NCI-H1105 (cell line): Measurements from ENCODE around the gene SPO11.

Experiments used
- DNase-seq: peaks from one replicate; lab custom pipeline; 2025; lab: John Stamatoyannopoulos, UW

SPO11 gene

DNA sequence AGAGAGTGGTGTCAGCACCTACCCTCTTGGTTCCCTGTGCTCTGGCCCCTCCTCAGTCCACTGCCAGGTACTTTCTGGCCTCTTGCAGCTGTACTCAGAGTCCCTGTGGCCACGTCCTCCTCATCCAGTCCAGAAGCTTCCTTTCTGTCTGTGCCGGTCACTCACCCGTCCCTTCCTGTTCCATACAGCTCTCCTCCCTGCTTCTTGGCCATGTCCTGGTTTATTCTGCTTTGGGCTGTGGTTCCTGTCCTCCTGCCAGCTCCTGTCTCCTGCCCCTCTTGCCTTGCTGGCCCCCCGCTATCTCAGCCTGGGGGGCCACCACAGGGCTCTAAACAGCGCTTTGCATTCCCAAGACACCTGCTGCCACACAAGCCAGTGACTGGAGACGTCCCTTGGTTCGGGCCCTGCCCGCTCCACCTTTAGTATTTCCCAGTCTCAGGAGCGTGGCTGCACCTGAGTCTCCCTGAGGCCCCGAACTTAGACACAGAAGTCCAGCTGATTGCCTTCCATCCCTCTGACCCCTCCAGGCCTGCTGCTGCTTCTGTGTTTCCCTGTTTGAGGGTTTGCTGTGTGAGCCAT lies 46.1 kb downstream of the SPO11 start:
- no peak for DNase-seq

DNA sequence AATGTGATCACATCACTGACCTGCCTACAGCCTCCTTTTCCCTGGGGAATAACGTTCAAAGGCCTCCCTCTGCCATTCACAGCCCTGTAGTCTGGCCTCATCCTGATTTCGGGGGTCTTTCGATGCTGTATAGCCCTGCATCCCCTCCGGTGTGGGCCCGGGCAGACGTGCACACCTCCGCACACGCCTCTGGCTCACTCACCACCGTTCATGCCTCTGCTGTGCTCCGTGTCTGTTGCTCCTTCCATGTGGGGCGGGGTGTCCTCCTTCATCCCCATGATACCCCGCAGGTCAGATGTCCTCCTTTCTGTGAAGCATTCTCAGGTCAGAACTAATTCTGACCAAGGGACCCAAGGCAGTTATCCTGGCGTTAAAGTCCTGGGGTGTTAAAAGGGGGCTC lies 47.7 kb downstream of the SPO11 start:
- DNase-seq: no peak

DNA sequence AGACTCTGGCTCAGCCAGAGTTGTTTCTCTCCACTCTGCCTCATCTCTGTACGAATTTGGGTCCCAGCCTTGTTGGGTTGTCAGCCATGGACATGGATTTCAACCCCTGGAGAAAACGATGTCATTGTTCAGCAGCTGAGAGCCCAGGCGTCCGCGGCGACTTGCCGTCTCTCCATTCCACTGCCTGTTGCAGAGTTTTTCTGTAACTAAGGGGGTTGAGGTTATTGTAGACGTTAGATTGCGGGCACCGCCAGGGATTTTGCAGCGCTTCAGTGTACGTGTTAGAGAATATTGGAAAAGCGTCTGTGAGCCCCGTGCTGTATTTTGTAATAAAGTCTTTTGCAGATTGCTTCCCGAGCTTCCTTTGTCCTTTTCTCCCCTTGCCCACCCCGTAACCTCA lies 48.5 kb downstream of the SPO11 start:
- no peak for DNase-seq

DNA sequence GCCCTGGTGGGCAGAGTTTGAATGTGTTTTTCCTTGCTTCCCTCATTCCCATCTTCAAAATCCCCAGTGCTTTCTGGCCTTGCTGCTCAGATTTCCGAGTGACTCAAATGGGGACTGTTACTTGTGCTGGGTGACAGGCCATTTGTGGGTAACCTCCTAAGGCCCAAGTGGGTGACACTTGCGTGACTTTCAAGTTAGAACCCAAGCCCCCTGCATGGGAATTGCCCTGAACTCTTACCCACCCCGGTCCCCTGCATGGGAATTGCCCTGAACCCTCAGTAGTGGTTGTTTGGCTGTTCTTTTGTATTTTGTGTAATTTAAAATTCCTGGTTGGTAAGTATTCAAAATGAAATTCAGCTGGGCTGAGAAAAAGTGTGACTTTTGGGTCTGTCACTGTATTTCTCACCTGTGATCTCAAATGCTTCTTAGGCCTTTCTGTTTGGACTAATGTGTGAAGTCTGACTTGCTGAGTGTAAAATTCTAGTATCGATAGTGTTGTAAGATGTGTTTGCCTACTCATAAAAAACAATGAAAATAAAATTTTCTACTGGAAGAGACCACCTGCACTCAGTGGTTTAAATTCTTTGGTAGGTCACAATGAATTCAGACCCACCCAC lies 49.2 kb downstream of the SPO11 start:
- DNase-seq: no peak

DNA sequence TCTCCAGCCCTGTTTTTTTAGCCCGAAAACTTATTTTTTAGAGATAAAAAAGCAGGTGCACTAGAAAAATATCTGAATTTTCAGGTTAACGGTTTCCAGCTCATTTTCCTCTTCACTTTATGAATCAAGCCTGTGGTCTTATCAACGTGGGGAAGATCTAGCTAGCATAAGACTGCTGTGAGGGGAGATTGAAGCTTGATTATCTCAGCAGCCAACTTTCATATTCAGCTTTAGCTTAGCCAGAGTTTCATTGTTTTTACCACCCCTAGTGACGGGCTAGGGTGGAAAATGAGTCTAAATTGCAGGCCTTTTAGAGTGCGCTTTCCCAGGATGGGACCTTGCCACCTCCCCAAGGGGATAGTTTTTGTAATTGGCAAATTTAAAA lies 49.7 kb downstream of the SPO11 start:
- DNase-seq: no peak

DNA sequence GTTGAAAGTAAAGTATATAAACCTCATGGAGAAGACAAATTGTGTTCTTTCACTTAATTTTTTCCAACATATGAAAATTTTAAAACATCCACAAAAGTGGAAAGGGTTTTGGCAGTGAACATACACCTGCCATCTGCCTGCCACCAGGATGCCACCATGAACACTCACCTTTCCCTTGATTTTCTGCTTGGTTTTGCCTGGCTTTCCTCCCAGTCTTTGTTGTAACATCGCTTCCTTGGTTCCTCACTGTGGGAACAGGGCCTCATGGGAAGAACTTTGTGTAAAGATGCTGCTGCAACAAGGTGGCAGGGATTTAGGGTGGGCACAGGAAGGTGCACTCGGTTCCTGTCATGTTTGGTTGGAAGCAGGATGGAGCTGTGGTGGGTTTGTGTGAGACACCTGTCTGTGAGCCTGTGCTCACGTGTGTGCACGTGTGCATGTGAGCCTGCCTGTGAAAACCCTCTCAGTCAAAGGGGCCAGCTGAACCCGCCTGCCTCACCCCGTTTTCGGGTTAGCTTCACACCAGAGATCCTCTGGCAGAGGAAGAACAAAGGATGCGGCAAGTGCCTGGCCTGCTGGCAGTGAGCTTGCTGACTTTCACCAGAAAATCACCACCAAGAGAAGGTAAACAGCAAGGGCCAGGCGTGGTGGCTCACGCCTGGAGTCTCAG lies 50.6 kb downstream of the SPO11 start:
- DNase-seq: no peak

DNA sequence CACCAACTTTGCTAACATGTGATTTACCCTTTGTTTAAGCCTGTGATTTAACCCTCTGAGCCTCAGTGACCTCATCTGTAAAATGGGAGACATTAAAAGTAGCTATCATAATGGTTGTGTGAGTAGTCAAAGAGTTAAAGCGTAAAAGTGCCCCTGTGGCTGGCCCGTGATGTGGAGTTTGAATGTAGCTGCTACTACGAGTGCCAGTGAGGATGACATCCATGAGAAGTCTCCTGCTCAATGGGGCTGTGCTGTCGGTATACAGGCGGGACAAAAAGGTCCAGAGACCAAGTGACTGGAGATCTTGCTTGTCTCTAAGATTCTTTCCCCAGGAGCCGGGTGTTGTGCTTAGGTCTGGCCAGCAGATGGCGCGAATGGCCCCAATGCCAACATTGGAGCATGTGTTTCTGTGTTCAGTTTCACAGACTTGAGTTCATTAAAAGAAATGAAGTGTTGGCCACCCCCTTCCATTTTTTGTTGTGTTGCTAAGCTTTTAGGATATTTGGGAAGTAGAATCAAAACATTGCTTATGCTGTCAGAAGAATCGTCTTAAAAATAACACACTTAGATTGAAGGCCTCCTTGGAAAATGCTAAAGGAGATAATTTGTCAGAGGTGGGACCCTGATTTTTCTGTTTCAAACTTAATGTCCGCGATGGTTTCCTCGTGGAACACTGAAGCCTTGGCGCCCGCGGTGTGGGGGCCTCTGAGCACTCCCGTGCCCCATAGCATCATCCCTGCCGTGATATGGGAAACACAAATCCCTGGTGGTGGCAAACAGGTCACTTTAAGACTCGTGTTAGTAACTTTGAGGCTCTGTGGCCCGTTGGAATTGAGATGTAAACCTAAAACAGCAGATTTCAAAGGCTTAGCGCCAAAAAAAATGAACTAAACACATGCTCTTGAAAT lies 52.2 kb downstream of the SPO11 start:
- DNase-seq: peak; percentile 42

DNA sequence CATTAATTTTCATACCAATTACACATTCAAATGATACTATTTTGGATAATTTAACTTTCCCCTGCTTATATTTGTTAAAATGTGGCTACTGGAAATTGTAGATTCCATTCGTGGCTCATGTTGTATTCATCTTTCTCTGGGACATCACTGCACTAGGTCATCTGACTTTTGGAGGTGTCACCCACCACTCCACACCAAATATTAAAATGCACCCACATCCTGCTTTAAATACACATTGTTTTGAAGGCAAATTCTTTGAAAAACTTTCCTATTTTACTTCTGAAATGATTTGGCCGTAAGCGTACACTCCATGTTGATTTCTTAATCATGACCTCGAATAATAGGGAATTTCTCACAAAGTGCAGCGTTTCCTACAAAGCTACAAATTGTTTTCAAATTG lies 52.9 kb downstream of the SPO11 start:
- no peak for DNase-seq

DNA sequence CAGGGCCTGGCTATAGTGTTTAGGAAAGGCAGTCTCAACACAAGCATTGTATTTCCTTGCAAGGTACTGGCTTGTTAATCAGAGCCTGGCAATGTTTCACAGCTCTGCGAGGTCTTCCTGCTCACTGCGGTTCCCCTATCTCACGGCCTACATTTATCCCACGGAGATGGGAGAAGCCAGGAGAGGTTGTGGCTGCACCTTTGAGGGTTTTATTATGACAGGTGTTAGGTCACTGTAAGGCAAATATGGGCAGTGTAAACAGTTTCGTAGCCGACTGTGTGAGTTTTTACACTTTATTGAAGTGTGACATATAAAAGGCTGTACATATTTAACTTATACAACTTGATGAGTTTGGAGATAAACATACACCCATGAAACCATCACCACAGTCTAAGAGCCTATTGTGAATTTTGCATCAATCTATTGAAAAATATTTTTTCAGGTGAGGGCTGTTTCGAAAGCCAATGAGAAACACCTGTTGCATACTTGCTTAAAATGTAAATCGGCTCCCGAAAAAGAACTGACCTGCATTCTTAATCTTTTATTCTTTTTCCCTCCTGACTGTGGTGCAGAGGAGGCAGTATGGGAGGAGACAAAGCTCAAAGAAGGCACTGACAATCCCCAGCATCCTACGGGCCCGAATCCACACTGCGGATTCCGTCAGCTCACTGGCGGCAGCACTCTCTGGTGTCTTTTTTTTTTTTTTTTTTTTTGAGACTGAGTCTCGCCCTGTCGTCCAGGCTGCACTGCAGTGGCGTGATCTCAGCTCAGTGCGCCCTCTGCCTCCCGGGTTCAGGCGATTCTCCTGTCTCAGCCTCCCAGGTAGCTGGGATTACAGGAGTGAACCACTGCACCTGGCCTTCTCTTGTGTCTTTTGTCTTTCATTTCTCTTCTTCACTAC lies 54.1 kb downstream of the SPO11 start:
- no peak for DNase-seq

DNA sequence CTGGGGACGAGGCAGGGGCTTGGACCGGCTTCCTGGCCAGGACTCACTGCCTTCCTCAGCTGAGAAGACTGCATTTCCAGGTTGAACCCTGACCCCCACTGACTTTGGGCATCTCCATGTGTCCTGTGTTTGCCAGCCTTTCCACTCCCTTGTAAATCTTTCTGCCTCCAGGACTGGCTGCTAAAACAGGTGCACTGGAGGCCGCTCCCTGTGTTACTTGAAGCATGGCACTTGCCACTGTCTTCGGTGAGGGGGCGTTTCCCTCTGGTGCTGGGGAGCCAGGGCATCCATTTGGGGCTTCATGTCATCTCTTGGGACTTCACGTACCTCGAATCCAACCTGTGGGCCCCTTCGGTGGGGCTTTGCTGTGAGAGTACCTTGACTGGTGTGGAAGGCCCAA lies 54.9 kb downstream of the SPO11 start:
- no peak for DNase-seq

DNA sequence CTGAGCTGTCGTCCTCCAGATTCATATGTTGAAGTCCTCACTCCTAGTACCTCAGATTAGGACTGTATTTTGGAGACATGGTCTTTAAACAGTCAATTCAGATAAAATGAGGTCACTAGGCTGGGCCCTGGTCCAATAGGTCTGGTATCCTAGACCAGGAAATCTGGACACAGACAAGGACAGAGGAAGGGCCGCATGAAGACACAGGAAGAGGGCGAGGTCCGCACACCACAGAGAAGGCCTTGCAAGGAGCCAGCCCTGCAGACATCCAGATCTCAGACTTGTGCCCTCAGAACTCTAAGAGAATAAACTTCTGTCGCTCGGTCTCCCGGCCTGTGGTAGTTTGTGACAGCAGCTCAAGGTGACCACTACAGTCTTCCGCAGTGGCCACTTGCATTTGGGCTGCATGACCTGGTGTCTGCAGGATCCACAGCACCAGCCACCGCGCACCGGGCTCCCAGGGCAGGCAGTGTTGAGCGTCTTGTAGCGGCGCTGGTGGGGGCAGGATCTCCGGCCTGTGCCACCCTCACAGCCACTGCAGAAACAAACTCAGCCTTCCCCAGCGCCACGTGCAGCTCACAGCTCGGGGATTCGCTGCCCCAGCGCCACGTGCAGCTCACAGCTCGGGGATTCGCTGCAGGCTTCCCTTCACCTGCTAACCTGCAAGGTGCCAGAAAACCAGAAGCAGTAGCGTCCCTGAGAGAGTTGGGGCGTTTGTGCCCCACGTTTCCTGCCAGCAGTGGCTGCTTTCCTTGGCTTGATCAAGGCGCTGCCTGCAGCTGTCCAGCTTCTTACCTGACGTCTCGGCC lies 55.6 kb downstream of the SPO11 start:
- DNase-seq: no peak

DNA sequence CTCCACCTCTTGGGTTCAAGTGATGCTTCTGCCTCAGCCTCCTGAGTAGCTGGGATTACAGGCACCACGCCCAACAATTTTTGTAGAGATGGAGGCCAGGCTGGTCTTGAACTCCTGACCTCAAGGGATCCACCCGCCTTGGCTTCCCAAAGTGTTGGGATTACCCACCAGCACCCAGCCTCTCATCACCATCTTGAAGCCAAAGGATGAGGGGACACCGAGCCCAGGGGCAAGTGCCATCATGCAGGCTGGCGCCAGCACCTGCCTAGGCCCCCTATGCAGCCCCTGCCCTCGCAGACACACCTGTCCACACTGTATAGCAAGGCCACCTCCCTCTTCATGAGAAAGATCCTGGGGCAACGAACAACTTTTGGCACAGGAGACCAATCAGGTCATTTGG lies 56.3 kb downstream of the SPO11 start:
- DNase-seq: no peak

DNA sequence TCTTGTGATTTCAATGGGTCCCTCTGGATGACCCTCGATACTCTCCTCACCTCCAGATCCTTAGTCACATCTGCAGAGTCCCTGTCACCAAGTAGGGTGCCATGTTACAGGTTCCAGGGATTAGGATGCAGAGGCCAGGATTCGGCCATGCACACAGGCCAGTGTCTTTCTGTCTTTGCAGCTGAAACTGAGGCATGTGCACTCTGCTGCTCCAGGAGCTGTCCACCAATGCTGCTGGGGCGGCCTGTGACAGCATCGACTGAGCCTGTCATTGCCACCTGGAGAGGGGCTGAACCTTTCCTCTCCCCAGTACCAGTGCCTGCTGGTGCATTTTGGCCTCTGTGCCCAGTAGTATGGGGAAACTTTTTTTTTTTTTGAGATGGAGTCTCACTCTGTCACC lies 57.2 kb downstream of the SPO11 start:
- no peak for DNase-seq

DNA sequence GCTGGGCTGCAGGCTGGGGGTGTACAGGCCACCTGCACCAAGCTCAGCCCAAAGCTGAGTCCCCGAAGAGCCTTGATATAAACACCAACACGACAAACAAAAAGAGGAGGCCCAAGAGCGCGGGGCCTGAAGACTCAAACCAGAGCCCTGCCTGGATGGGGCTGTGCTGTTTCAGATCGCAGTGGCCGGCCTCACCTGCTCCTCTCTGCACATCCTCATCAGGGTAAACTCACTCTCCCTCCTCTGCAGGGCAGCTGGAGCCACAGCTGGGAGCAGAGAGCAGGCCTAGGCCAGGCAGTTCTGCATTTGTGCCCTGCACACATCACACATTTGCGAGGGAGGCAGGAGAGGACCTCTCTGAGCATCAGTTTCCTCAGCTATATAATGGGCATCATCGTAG lies 57.9 kb downstream of the SPO11 start:
- DNase-seq: no peak

DNA sequence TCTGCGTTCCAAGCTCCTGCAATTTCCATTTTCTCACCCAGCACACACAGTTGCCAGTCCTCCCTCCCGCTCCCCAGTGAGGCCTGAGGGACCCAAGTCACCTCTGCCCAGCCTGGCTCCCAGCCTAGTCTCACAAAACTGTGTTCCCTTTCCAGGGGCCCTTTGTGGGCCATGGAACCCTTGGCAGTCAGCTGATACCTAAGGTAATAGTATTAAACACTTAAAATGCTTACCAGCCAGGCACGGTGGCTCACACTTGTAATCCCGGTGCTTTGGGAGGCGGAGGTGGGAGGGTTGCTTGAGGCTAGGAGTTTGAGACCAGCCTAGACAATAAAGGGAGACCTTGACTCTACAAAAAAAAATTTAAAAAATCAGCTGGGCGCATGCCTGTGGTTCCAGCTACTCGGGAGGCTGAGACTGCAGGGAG lies 58.4 kb downstream of the SPO11 start:
- no peak for DNase-seq

DNA sequence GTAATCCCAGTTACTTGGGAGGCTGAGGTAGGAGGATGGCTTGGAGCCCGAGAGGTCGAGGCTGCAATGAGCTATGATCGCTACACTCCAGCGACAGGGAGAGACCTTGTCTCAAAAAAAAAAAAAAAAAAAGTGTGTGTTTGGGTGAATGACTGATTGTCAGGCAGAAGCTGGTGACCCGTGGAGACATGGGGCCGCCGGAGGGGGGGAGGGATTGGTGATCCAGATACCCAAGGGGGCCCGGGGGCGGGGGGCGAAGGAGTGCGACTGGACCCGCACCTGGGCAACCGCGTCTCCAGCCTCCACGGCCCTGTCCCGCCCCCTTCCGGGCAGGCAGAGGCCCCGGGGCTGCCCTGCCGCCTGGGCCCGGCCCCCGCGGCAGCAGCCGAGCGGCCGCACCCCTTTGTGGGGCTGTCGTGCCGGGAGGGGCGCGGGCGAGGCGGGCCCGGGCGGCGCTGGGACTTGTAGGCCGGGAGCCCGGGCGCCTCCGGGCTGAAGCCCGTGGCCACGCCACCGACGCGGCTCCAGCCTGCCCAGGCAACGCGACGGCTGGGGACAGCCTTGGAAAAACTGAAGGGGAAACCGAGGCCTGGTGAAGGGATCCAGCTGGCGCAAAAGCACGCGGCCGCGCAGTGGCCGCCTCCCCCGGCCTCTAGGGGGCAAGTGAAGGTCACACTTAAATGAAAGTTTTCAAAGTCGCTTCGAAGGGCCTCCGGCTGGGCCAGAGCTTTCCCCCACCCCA lies 59.5 kb downstream of the SPO11 start:
- DNase-seq: no peak

DNA sequence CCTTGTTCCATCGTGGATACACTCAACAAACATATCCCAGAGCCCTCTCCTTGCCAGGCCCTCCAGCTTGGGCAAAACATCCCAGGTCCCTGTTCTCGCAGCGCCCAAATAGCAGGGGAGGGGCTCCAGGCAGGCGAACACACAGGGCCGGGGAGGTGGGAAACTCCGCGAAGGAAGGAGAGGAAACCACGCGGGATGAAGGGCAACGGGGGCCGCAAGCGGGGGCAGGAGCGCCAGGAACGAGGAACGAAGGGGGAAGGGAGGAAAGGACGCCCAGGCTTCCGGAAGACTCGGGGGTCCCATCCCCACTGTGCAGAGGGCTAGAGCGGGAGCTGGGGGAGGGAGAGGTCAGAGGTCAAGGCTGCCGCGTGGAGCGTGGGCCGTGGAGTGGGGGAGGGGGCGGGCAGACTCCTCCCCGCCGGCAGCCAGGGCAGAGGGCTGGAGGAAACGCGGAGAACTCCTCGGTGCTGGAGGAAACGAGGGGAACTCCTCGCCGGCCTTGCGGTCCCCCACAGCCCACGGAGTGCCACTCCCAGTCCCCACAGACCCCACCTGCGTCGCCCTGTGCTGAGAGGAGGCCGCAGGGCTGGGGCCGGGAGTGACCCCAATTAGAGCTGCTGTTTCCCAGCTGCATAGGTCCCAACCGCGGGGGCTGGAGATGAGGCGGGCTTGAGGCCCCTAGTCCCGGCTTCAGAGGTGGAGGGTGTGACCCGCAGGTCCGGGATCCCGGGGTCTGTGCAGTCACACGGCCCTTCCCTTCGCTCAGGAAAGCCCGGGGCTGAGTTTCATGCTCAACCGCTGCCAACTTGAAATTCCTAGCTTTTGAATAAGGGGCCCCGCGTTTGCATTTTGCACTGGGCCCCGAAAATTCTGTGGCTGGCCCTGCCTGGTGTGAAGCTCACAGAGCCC lies 60.3 kb downstream of the SPO11 start:
- no peak for DNase-seq

DNA sequence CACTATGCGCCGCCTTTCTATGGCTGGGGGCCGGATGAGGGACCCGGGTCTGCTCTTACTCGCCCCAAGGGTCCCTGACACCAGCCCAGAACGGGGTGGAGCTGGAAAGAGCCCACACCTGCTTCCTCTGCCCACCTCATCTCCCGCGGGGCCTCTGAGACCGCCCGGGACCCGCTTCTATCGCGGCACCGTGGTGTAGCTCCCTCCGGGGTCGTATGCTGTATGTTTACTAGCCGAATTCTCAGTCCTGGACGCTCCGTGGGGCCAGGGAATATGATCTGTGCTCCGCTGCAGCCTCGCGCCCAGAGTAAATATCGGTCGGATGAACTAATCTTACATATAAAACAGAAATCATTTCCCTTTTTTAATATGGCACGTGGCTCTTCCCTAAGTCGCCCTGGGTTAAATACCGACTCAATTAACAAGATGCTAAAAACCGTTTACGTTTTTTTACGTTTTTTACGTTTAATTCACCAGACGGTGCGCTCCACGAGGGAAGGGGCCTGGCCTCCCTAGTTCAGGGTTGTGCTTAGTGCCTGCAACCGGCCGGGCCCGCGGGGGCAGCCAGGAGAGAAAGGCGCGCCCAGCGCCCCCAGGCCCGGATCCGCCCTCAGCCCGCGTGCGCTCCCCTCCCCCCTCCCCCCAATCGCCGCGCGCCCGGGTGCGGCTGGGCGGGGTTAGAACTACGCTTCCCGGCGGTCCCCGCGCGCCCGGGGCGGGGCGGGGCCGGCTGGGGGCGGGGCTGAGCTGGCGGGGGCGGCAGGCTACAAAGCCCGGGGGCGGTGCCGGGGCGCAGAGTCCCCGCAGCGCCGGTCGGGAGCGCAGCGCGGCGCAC lies 61.2 kb downstream of the SPO11 start, which contains the start of gene RBM38:
RBM38 (plus strand) TSS at position 793 of the 835 bp plus-strand sequence. CDS start 186 bp downstream, outside the sequence.
- DNase-seq: peak; percentile 64
